Mesenteric fat pad (tissue), 1 donor: Measurements from ENCODE around the gene IGFBP4. TPM values are rescaled to one million over a fixed set of nuclear protein-coding genes. Genes with fewer than 3 reads are reported as not detected.

ENCODE experiments used
- total RNA-seq: library from RNA; stranded (reverse); fragmentation: NEBNext Ultra II Directional; extraction: Animal tissue kit (Norgen Biotek cat#: 25700); gene quantifications from one replicate; pipeline ENCODE4 v1.2.1, GENCODE V29; 2021
- donor health status: DM: yes; HTN: yes; CAD: no.

The IGFBP4 gene
- total RNA-seq, 1 donor from 2014 or later: 1,107 TPM

Other genes starting within 250 kb of the IGFBP4 start
- 29.5 TPM for gene WIPF2, start 224.1 kb upstream of the IGFBP4 start, total RNA-seq
- gene CDC6, start 155.6 kb upstream of the IGFBP4 start, total RNA-seq: 2.4 TPM
- 70.3 TPM for gene RARA, start 134.3 kb upstream of the IGFBP4 start, total RNA-seq
- gene GJD3, start 78.7 kb upstream of the IGFBP4 start, total RNA-seq: 0.77 TPM
- 0.48 TPM for gene TOP2A, start 25.6 kb upstream of the IGFBP4 start, total RNA-seq
- gene TNS4, start 58.2 kb downstream of the IGFBP4 start, total RNA-seq: 0.16 TPM
- 0.39 TPM for gene CCR7, start 122.0 kb downstream of the IGFBP4 start, total RNA-seq
- gene SMARCE1, start 204.4 kb downstream of the IGFBP4 start, total RNA-seq: 73.5 TPM
- gene KRT222, start 221.7 kb downstream of the IGFBP4 start, total RNA-seq: 0.26 TPM